GM15510 (cell line): ENCODE data around the gene RGS1.

Experiments used
- POLR2A ChIP-seq: IDR thresholded peaks from 3 replicates; pipeline ENCODE4 v1.6.1; 2011; ENCODE audit warnings: borderline replicate concordance; ENCODE audit not compliant: insufficient read length; ENCODE audit errors: extremely low read depth

The RGS1 gene

DNA sequence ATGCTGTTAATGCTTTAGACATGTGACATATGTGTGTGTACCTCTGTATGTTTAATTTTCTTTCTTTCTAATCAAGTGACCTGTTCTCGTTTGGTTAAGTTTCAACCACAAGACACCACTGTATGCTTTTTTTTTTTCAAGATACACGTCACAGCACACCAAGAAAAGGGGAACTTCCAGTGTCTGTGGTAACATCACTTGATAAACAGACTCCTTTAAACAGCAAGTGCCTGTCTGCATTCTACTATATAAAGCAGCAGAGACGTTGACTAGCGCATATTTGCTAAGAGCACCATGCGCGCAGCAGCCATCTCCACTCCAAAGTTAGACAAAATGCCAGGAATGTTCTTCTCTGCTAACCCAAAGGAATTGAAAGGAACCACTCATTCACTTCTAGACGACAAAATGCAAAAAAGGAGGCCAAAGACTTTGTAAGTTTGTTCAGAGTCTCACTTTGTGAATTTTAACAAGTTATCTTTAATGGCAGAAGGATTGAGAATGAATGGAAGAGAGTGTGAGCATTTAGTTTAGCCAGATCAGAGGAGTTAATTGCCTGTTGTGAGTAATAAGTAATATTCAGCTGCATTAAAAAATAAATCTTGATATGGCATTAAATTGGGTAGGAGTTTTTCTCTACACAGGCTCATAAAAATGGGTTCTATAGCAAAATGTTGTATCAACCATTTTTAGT, at the start of gene RGS1:
Gene RGS1, plus strand, starts transcription at position 275 of the 691 bp plus-strand sequence. Its CDS starts 20 bp downstream, at position 295.
- peak; percentile 89 for TF ChIP-seq POLR2A

- no peak for TF ChIP-seq POLR2A
Observed at GRCh38 chr1:192527111-192527795, 48.3 kb upstream of the RGS1 start.

DNA sequence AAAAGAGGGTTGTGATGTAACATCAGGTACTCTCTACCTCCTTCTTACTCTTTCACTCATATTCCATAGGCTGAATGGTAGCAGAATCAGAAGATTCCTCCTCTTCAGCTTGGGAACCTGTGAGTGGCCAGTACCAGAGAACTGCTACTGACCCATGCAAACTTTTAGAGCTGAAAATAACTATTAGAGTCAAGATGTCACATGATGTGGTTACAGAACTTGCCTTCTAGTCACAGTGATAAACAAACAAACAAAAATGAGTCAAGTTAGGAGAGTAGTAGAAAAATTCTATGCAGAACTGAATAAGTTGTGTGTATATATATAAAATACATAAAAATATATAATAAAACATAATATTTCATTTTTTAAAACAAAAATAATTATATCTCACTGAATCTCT, 47.6 kb upstream of the RGS1 start:
- TF ChIP-seq POLR2A: no peak

- TF ChIP-seq POLR2A: no peak
Observed at GRCh38 chr1:192529031-192529755, 46.4 kb upstream of the RGS1 start.

DNA sequence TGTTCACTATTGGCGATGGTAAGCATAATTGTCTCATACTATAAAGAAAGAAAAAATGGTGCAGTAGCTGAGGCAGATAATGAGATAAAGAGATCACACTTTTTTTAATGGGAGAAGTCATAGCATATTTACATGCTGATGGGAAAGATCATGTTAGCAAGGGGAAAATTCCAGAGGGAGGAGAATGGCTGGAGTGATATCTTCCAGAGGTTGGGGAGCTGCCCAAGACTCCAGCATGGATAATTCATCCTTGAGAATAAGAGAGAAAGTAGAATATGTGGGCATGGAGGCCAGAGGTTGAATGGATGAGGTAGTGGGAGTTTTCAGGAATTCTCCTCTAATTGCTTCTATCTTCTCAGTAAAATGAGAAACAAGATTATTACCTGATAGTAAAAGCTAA, 45.8 kb upstream of the RGS1 start:
- TF ChIP-seq POLR2A: no peak

- TF ChIP-seq POLR2A: no peak
Observed at GRCh38 chr1:192530254-192530653, 45.3 kb upstream of the RGS1 start.

DNA sequence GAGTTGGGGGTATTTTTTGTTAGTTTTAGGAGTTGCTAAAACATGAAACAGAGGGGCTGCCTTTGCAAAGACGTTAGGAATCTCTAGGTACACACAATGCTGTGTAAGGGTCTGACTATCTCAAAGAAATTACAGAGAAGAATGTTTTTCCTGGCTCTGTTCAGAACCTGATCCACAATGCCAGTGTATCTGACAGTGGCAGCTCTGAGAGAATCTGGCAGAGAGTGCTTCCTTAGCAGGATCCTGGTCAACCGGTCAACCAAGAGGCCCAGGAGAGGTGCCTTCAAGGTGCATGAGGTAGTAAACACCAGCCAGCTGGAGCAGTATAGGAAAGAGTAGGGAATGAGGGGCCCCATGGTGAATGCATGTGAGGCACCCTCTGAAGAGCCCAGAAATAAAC, 40.9 kb upstream of the RGS1 start:
- TF ChIP-seq POLR2A: no peak

- no peak for TF ChIP-seq POLR2A
Observed at GRCh38 chr1:192535916-192536664, 39.5 kb upstream of the RGS1 start.

GRCh38 chr1:192538407-192539296, 36.9 kb upstream of the RGS1 start:
- TF ChIP-seq POLR2A: no peak

GRCh38 chr1:192539297-192540092, 36.1 kb upstream of the RGS1 start:
- no peak for TF ChIP-seq POLR2A

- TF ChIP-seq POLR2A: no peak
Observed at GRCh38 chr1:192543445-192543844, 32.1 kb upstream of the RGS1 start.

DNA sequence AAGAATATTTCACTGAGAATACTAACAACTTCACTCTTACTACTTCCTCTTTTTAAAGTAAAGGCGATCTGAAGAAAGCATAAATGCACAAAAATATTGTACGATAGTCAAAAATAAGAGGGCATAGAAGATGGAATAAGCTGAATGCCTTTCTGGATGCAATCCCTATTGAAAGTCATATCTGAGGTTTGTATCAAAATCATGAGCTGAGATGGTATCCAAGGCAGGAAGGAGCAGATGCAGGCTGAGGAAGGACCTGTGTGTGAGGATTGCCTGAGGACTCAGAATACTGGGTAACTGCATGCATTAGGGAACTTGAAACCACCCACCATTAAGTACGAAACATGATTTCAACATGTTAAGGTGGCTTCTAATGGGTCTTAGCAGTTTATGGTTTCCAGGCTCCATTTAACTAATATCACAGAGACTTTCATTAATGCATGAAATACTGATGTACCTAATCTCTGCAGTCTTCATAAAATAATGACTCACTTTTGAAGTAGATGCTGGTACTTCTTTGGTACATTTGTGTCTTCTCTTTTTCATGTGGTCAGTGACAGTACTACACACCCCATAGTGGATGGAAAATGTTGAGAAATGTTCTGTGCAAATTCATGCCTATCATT, 29.6 kb upstream of the RGS1 start:
- TF ChIP-seq POLR2A: no peak
